ENCODE results near the gene CACNA1C.

Gene CACNA1C

DNA sequence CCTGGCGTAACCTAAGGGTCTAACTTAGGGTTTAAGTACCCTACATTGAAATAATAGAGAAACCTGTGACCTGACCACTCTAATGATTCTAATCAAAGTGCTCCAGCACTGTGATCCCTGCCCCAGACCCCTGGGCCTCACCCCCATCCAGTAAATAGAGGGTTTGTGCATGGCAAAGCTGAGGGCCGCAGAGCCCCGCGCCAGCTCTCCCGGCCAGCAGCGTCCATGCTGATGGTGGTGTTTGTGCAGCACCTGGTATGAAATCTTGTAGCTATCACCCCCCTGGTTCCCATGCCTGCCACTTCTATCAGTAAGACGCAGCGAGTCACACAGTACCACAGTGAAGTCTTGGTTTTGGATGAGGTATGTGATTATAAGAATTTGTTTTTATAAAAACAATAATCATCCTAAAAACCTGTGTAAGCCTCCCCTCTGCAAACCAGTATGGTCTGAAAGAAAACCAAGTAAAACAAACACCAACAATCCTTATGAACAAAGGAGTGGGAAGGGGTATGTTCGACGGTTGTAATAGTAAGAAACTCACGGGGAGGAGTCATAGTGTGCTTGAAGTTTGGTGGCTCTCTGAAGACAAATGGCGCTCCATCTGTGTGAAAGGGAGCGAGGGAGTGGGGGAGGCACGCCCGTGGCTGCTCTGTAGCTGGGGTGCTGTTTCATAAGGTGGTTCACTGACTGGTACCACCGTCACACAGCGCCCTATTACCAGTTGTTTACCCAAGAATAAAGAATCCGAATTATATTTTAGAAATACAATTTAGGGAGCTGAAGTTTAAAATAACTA, 156.2 kb downstream of the CACNA1C start:
- CTCF ChIA-PET, result no interaction called here
- H3K4me3 Mint-ChIP-seq, result no peak overlapping the region
- H3K27me3 Mint-ChIP-seq, result peaks cover 10% of the 10 kb centered on the region
- no peaks in the 10 kb centered on the region for H3K36me3 Mint-ChIP-seq
- H3K27ac Mint-ChIP-seq, result no peak overlapping the region
- DNase-seq, result no peak
- no peaks in the 10 kb centered on the region for H3K9me3 Mint-ChIP-seq
- H3K4me1 Mint-ChIP-seq, result no peaks in the 10 kb centered on the region

GRCh38 chr12:2211119-2211518, 158.3 kb downstream of the CACNA1C start:
- DNase-seq, result no peak
- Mint-ChIP-seq H3K27ac (no peak overlapping the region), H3K36me3 (no peaks in the 10 kb centered on the region), H3K27me3 (peaks cover 18% of the 10 kb centered on the region), H3K4me3 (no peak overlapping the region), H3K9me3 (no peaks in the 10 kb centered on the region), H3K4me1 (no peaks in the 10 kb centered on the region)
- CTCF ChIA-PET, result no interaction called here

- no peaks in the 10 kb centered on the region for H3K9me3 Mint-ChIP-seq
- no peak overlapping the region for H3K4me3 Mint-ChIP-seq
- no peaks in the 10 kb centered on the region for H3K4me1 Mint-ChIP-seq
- CTCF ChIA-PET, result no interaction called here
- H3K36me3 Mint-ChIP-seq, result no peaks in the 10 kb centered on the region
- DNase-seq, result no peak
- peaks cover 17% of the 10 kb centered on the region for H3K27me3 Mint-ChIP-seq
- no peak overlapping the region for H3K27ac Mint-ChIP-seq
These were observed 159.8 kb downstream of the CACNA1C start for GRCh38 chr12:2212537-2212936.

DNA sequence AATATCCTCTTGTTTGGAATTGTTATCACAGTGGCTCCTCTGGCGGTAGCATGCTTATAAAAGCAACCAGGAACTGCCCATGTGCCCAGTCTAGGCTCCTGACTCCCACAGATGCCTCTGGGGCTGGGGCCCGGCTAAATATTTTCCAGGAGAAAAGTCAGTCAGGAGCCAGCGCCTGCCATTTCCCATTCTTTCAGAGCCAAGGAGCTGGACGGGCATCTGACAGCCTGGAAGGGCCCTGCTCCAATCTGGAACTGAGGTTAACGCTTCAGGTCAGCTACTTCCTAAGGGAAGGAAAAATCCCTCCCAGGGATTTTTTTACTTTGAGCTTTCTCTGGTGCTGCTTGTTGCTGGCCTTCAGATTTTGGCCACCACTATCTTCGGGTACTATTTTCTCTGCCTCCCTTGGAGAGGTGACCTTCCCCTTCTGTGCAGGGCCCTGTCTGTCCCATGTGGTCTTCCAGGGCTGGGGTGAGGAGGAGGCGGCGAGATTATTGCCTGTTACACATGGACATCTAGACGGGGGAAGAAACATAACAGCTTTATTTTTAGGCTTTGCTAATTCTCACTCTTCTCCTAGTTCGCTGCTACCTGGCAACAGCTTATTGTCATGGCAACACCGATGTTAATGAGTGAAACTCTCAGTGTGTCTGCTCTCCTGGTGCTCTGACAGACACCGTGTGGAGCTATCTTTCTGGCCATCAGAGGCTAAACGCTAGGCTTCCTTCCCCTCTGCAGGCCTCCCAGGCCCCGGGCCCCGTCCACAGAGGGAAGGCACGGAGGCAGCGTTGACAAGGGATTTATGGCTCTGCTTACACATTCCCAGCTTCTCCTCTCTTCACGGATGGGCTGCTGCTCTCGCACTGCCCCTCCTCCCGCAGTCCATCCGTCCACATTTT, 160.4 kb downstream of the CACNA1C start:
- H3K27me3 Mint-ChIP-seq, result peaks cover 20% of the 10 kb centered on the region
- CTCF ChIA-PET, result no interaction called here
- H3K27ac Mint-ChIP-seq, result no peak overlapping the region
- no peaks in the 10 kb centered on the region for H3K36me3 Mint-ChIP-seq
- no peaks in the 10 kb centered on the region for H3K4me1 Mint-ChIP-seq
- no peaks in the 10 kb centered on the region for H3K9me3 Mint-ChIP-seq
- no peak overlapping the region for H3K4me3 Mint-ChIP-seq
- DNase-seq, result no peak

- no peak for DNase-seq
- Mint-ChIP-seq H3K36me3 (no peaks in the 10 kb centered on the region), H3K27ac (no peak overlapping the region), H3K27me3 (peaks cover 20% of the 10 kb centered on the region), H3K4me1 (no peaks in the 10 kb centered on the region), H3K4me3 (no peak overlapping the region), H3K9me3 (no peaks in the 10 kb centered on the region)
- CTCF ChIA-PET, result no interaction called here
These were observed 161.6 kb downstream of the CACNA1C start for GRCh38 chr12:2214411-2214810.

GRCh38 chr12:2215709-2216560, 163.1 kb downstream of the CACNA1C start:
- H3K4me3 Mint-ChIP-seq, result no peak overlapping the region
- H3K4me1 Mint-ChIP-seq, result no peaks in the 10 kb centered on the region
- H3K9me3 Mint-ChIP-seq, result no peaks in the 10 kb centered on the region
- CTCF ChIA-PET, result no interaction called here
- no peak overlapping the region for H3K27ac Mint-ChIP-seq
- DNase-seq, result no peak
- H3K27me3 Mint-ChIP-seq, result peaks cover 30% of the 10 kb centered on the region
- H3K36me3 Mint-ChIP-seq, result no peaks in the 10 kb centered on the region

- H3K27me3 Mint-ChIP-seq, result peaks cover 32% of the 10 kb centered on the region
- no peak overlapping the region for H3K27ac Mint-ChIP-seq
- no peaks in the 10 kb centered on the region for H3K36me3 Mint-ChIP-seq
- no peaks in the 10 kb centered on the region for H3K4me1 Mint-ChIP-seq
- CTCF ChIA-PET, result no interaction called here
- no peaks in the 10 kb centered on the region for H3K9me3 Mint-ChIP-seq
- no peak overlapping the region for H3K4me3 Mint-ChIP-seq
- DNase-seq, result no peak
These were observed 165.9 kb downstream of the CACNA1C start for GRCh38 chr12:2218706-2219105.

- no peak overlapping the region for H3K27ac Mint-ChIP-seq
- no peaks in the 10 kb centered on the region for H3K9me3 Mint-ChIP-seq
- CTCF ChIA-PET, result no interaction called here
- no peak for DNase-seq
- no peaks in the 10 kb centered on the region for H3K4me1 Mint-ChIP-seq
- H3K36me3 Mint-ChIP-seq, result no peaks in the 10 kb centered on the region
- H3K4me3 Mint-ChIP-seq, result no peak overlapping the region
- H3K27me3 Mint-ChIP-seq, result peaks cover 18% of the 10 kb centered on the region
These were observed 168.3 kb downstream of the CACNA1C start for GRCh38 chr12:2221030-2221621.

DNA sequence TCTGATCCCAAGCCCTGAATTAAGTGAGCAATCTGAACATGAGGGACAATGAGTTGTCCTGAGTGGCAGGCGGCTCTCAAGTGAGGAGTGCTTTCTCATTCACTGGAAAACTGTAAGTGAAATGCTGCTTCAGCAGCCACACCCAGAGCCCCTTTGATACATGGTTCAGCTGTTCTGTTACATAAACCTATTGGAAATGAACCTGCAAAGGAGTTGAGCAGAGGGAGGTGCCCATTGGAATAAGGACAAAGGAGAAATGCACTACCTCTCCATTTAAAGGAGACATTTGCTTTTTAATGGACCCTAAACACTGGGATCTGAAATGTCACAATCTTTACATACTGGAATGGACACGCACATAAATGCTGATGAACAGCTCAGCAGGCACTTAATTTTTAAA, 169.9 kb downstream of the CACNA1C start:
- CTCF ChIA-PET, result no interaction called here
- no peaks in the 10 kb centered on the region for H3K9me3 Mint-ChIP-seq
- H3K27me3 Mint-ChIP-seq, result peaks cover 22% of the 10 kb centered on the region
- no peak overlapping the region for H3K4me3 Mint-ChIP-seq
- H3K27ac Mint-ChIP-seq, result no peak overlapping the region
- no peak for DNase-seq
- H3K36me3 Mint-ChIP-seq, result no peaks in the 10 kb centered on the region
- H3K4me1 Mint-ChIP-seq, result no peaks in the 10 kb centered on the region

GRCh38 chr12:2224961-2225360, 172.2 kb downstream of the CACNA1C start:
- CTCF ChIA-PET, result no interaction called here
- no peaks in the 10 kb centered on the region for H3K36me3 Mint-ChIP-seq

DNA sequence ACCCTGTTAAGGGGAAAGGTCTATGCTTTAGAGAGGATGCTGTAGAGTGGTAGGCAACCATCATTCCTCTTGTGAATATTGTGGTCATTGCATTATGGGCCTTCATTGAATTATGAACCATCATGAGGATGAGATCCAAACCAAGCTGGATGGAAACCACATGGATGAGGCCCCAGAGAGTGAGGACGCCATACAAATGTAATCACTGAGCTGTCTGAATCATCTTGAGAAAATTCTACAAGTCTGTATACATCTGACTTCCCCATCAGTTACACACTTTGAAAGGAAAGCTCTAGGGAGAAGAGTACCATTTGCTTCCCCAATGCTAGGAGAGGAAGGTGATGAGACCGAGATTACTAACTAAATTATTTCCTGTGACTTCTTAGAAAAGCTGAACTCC, 172.9 kb downstream of the CACNA1C start:
- H3K4me1 Mint-ChIP-seq, result no peaks in the 10 kb centered on the region

More at GRCh38 chr12:2224961-2225360, 172.2 kb downstream of the CACNA1C start:
- Mint-ChIP-seq H3K27me3 (peaks cover 27% of the 10 kb centered on the region), H3K4me1 (no peaks in the 10 kb centered on the region), H3K27ac (no peak overlapping the region), H3K9me3 (no peaks in the 10 kb centered on the region), H3K4me3 (no peak overlapping the region)
- DNase-seq, result no peak

DNA sequence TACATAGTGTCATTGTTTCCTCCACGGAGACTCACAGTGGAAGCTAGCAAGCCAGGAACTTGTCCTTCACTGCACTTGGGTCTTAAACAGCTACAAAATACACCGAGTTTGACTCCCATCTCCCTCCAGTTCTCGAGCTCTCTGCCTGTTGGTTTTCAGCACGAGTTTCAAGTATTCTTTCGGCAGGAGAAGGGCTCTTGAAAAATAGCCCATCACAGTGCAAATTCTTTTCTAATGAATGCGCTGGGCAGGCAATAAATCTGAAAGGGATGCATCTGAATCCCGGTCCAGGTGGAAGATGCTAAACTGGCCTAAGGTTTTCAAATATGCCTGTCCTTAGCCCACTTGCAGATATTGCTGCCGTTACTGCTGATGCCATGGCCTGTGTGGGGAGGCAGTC, 173.9 kb downstream of the CACNA1C start:
- Mint-ChIP-seq H3K4me3 (no peak overlapping the region), H3K9me3 (no peaks in the 10 kb centered on the region), H3K36me3 (no peaks in the 10 kb centered on the region), H3K27me3 (peaks cover 18% of the 10 kb centered on the region), H3K4me1 (no peaks in the 10 kb centered on the region), H3K27ac (no peak overlapping the region)
- CTCF ChIA-PET, result no interaction called here
- DNase-seq, result no peak

More for the DNA sequence above, 172.9 kb downstream of the CACNA1C start:
- no peaks in the 10 kb centered on the region for H3K36me3 Mint-ChIP-seq
- H3K4me3 Mint-ChIP-seq, result no peak overlapping the region
- no peak for DNase-seq
- H3K9me3 Mint-ChIP-seq, result no peaks in the 10 kb centered on the region
- peaks cover 24% of the 10 kb centered on the region for H3K27me3 Mint-ChIP-seq
- CTCF ChIA-PET, result no interaction called here
- H3K27ac Mint-ChIP-seq, result no peak overlapping the region

GRCh38 chr12:2227360-2227759, 174.6 kb downstream of the CACNA1C start:
- no peaks in the 10 kb centered on the region for H3K4me1 Mint-ChIP-seq
- no peaks in the 10 kb centered on the region for H3K36me3 Mint-ChIP-seq
- peaks cover 18% of the 10 kb centered on the region for H3K27me3 Mint-ChIP-seq
- H3K27ac Mint-ChIP-seq, result no peak overlapping the region
- CTCF ChIA-PET, result no interaction called here
- H3K9me3 Mint-ChIP-seq, result no peaks in the 10 kb centered on the region
- no peak for DNase-seq
- no peak overlapping the region for H3K4me3 Mint-ChIP-seq

GRCh38 chr12:2228535-2228934, 175.7 kb downstream of the CACNA1C start:
- no peak overlapping the region for H3K27ac Mint-ChIP-seq
- no peaks in the 10 kb centered on the region for H3K4me1 Mint-ChIP-seq
- no peaks in the 10 kb centered on the region for H3K36me3 Mint-ChIP-seq
- H3K4me3 Mint-ChIP-seq, result no peak overlapping the region
- CTCF ChIA-PET, result interaction anchor here (0.5 kb wide), 1 partner anchor 54 kb away, joined by 3 read pairs; no protein-coding TSS in a partner anchor
- no peak for DNase-seq
- H3K9me3 Mint-ChIP-seq, result no peaks in the 10 kb centered on the region
- peaks cover 18% of the 10 kb centered on the region for H3K27me3 Mint-ChIP-seq
